ENCODE data around the gene MEIOB.

The MEIOB gene

GRCh38 chr16:1826691-1827573 is 45.0 kb downstream of the MEIOB start, which contains the start of the genes FAHD1 and HAGH:
TSS of gene FAHD1 (plus strand) at chr16:1827206. CDS start at chr16:1827239, 33 bp downstream.
TSS of gene HAGH (minus strand) at chr16:1826825. CDS start at chr16:1826787, 38 bp downstream.
- DNase-seq: peak; percentile 86

- DNase-seq: peak; percentile 67
Measured at GRCh38 chr16:1825864-1826690, 45.9 kb downstream of the MEIOB start.

DNA sequence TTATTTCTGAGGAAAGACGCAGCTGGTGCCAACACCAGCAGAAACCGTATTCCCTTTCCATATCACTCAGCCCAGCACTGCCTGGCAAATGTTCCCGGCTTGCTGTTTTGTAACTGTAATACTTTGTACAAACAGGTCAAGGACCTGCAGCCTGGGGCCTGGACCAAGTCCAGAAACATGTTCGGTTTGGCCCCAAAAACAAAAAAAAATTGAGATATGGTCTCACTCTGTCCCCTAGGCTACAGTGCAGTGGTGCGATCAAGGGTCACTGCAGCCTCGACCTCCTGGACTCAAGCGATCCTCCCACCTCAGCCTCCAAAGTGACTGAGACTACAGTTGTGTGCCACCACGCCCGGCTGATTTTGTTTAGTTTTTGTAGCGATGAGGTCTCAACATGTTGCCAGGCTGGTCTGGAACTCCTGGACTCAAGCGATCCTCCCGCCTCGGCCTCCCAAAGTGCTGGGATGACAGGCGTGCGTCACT is 46.5 kb downstream of the MEIOB start:
- no peak for DNase-seq

DNA sequence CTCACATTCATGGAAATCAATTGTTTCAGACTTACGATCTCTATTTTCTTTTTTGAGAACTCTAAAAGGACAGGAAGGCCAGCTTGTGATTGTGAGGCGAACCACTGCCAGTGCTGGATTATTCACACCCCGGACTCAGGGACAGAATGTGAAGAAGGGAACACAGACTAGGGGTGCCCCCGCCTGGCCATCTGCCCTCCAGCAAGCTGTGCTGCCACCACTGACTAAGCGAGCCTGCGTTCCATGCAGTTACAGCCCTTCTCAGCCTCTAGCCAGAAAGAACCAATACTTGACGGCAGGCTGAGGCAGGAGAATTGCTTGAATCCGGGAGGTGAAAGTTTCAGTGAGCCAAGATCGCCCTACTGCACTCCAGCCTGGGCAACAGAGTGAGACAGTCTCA is 48.1 kb downstream of the MEIOB start:
- no peak for DNase-seq

- no peak for DNase-seq
Measured at GRCh38 chr16:1822801-1823200, 49.2 kb downstream of the MEIOB start.

GRCh38 chr16:1821861-1822611 is 49.9 kb downstream of the MEIOB start:
- DNase-seq: no peak

DNA sequence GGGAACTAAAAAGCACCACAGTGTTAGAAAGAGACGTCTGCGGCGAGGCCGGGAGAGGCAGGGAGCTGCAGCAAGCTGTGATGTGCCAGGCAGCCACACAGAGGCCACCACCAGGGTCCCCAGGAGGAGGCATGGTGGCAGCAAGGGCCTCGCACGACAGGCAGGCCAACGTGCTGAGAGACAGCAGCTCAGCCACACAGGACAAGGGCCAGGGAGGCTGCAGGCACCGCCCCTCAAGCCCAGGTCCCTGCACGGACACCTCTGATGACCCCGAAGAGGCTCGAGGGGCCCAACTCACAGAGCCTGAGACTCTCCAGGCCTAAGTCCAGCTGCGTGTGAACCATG is 51.0 kb downstream of the MEIOB start:
- no peak for DNase-seq

DNA sequence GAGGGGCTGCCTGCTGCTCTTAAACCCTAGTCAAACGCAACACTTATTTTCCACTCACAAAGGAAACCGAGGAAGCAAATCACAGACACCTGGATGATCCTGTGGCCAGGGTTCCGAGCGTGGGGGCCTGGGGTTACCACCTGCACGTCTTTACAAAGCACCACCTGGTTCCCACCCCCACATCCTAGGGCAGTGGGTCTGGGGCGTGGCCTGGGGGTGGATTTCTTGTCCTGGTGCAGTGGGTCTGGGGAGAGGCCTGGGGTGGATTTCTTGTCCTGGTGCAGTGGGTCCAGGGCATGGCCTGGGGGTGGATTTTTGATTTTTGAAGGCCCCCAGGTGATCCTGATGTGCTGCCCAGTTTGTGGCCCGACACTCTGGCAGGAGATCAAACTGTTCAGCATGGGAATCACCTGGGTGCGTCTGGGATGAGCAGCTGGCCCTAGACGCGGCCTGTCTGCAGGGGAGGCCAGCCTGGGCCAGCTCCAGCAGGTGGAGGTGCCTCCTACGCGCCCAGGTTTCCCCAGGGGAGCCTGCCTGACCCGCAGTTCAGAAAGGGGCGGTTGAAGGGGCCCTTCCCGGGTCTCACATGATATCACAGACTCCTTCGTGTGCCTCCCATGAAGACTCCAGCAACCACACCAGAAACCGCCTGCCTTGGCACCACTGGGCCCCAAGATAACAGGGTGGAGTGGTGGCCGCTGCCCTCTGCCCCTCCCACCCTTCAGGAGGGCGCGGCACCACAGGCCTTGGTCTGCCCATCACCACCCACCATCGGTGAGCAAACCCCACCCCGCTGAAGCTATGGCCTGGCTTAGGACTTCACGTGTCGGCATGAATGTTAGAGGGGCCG is 51.6 kb downstream of the MEIOB start:
- no peak for DNase-seq

GRCh38 chr16:1819611-1820010 is 52.4 kb downstream of the MEIOB start:
- DNase-seq: no peak

DNA sequence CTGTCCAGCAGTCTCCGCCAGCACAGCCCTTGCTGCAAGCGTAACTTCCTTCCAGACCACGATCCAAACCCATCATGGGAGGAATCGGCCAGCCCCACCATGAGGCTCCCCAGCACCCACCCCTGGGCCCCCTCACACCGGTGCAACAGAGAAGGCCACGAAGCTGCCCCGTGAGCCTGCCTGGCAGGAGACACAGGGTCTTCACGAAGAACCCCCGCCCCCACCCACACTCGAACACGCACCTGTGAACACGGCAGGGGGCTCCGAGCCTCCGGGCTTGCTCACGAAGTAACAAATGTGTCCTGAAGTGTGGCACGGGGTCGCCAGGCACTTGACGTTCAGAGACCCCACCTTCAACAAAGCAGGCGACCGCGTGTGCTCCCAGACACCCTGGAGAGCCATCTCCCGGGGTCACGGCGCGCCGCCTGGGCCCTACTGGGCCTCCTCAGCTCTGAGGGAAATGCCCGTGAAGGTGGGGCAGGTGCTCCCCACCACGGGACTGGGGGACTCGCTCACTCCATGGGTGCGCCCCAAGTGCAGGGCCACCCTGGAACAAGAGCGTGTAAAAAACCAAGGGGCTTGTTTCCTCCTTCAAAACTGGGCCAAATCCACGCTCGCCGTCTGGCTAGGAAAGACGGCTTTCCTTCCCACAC is 53.0 kb downstream of the MEIOB start:
- no peak for DNase-seq

- no peak for DNase-seq
Measured at GRCh38 chr16:1818204-1818872, 53.6 kb downstream of the MEIOB start.

- DNase-seq: no peak
Measured at GRCh38 chr16:1817716-1818115, 54.2 kb downstream of the MEIOB start.

- DNase-seq: no peak
Measured at GRCh38 chr16:1817276-1817589, 54.7 kb downstream of the MEIOB start.

DNA sequence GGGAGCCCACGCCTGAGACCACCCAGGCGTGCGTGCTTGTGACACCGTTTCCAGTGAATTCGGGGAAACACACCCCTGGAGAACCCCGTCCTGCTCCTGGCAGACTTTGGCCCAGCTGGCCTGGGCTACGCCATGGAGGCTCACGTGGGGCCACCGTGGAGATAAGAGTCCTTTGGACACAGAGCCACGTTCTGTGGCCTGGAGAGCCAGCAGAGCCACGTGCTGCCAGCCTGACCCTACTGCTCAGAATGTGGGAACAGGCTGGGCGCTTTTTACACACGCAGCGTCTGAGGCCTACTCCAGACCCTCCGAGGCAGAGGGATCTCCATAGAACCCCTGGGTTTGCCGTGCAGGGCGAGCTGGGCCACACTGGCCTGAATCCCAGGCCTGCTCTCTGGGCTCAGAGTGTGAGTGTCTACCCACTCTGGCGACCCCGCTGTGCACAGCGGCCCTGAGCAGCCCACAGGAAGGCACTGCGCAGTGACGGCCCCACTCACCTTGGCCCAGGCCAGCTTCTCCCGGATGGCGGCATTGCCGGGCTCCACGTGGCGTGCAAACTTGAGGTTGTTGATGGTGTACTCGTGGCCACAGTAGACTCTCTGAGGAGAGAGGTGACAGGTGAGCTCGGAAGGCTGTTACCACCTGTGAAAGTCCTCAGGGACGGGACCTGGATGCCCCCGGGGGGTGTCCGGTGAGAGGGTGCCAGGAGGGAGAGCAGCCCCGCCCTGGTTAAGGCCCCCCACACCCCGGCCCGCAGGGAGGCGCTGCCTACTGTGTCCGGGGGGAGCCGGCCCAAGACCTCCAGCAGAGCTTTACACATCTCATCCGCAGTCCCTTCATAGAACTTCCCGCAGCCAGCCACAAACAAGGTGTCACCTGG is 55.3 kb downstream of the MEIOB start:
- DNase-seq: no peak

GRCh38 chr16:1815461-1815860 is 56.5 kb downstream of the MEIOB start:
- DNase-seq: no peak

DNA sequence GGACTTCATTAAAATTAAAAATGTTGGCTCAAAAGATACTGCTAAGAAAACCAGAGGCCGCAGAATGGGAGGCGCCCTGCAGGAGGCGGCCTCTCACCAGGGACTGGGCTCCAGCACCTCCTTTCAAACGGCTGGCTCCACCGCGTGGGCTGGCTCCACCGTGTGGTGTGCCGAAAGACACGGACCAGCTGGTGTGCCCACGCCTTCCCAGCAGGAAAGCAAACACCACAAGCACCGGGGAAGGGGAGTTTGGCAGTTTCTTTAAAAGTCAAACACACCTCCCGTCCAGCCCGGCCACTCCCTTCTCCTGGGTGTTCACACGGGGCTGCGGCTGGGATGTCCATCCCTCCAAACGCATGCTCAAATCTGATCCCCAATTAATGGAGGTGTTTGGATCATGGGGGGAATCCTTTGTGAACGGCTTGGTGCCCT is 59.2 kb downstream of the MEIOB start:
- DNase-seq: peak; percentile 49

DNA sequence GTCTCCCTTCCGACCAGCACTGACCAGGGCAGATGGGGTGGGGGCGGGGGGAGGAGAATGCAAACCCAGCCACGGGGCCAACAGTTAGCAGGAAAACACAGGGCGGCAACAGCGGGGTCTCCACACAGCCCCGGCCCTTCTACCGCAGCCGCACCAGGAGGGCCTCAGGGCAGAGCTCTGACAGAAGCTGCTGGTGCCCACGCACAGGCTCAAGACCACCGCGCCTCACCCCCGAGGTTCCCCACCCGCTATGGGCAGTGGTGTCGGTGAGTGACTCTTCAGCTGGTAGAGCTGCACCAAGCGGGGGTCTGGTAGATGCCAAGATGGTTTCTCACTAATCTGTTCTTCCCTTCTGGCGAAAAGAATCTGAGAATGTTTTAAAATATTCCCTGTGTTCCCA is 61.4 kb downstream of the MEIOB start:
- DNase-seq: no peak

DNA sequence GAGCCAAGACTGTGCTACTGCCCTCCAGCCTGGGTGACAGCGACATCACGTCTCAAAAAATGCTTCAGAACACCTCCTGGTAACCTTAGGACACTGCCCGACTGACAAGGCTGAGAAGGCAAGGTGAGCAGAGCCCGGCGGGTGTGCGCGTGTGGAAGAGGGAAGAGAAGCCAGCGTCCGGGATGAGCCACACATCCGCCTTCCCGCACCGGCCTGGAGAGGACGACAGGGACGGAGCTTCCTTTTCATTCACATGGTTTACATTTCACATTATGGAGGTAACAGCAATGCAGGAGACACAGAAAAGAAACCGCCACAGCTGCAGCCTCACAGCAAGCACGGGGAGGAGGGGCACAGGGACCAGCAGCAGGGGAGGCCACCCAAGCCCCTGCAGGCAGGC is 61.9 kb downstream of the MEIOB start:
- DNase-seq: no peak

DNA sequence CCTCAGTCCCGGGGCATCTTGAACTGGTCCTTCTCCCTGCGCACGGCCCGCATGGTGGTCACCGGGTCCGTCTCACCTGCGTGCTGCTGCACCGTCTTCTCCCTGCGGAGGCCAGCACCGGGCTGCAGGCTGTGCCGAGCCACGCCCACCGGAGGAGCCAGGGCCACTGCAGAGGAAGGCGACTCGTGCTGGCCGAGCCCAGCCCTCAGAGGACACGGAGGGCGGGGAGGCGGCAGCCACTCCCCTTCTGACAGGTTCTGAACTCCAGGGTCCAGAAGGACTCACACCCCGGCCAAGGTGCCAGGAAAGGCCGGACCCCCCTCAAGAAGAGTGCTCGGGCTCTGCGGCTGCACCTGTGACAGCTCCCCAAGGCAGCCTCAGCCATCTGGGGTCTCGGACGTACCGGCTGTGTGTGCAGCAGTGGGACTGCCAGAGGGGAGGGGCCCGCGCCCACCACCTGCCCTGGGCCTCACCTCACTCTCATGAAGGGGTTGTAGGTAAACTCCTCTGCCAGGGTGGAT is 62.6 kb downstream of the MEIOB start:
- no peak for DNase-seq

DNA sequence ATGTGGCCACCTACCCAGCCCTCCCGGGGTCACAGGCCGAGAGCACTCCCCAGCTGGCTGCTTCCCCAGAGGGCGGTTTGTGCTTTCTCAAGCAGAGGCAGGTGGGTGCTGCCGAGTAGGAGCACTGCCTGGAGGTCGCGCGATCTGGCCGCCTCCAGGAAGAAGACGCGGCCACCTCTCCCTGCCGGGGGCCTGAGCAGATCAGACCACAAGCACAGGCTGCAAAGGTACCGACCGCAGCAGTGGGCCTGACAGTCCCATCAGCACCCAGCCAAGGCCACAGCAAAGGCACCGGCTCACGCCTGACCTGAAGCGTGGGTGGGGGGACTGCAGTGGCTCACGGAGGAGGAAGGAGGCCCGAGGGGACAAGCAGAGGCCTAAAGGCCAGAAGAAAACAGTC is 63.3 kb downstream of the MEIOB start:
- no peak for DNase-seq

Data from stimulated activated CD4-positive, alpha-beta T cell treated with anti-CD3 and anti-CD28 coated beads, Interleukin-12 subunit alpha, Interleukin-12 subunit beta, amount 100 ng/mL, for 4 hours (primary cell).